ENCODE results near the gene MED29.
A peak's percentile ranks its signal among the peaks of the same experiment; 100 is the strongest.

GRCh38 chr19:39433480-39434079, 42.4 kb downstream of the MED29 start:
- TF ChIP-seq CTCF (IDR thresholded peaks at IDR 0.05 in 2 of 3, conservative IDR thresholded peaks at IDR 0.05 in 1 of 3; ENCODE audit: borderline replicate concordance in 1 of 3, insufficient read depth in 1 of 3, low read depth in 2 of 3, low read length in 2 of 3) (no peak), ZNF274 (IDR thresholded peaks at IDR 0.05; ENCODE audit: low read depth, low read length) (no peak), POLR2A (IDR thresholded peaks at IDR 0.05; ENCODE audit: borderline replicate concordance, extremely low read depth, insufficient read depth, insufficient read length) (no peak), POLR2AphosphoS5 (IDR thresholded peaks at IDR 0.05; ENCODE audit: low read depth, low read length) (peak; percentile 7; the same call in 1 of the 2 replicates), RAD21 (IDR thresholded peaks at IDR 0.05; ENCODE audit: low read depth) (no peak), EZH2 (IDR thresholded peaks at IDR 0.05) (no peak), YY1 (IDR thresholded peaks at IDR 0.05; ENCODE audit: extremely low read depth, insufficient replicate concordance, low read depth, low read length) (no peak)
